ENCODE measurements around the gene EZH2.

Gene EZH2

DNA sequence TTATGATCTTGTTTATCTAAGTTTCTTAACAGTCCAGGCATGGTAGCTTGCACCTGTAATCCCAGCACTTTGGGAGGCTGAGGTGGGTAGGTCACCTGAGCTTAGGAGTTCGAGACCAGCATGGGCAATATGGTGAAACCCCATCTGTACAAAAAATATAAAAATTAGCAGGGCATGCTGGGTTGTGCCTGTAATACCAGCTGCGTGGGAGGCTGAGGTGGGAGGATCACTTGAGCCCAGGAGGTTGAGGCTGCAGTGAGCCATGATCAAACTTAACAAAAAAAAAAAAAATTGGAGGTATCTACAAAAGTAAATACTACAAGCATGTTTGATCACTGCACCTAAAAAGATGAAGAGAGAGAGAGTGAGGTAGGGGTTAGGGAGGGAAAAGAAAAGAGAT, 9.0 kb upstream of the EZH2 start:
- no peak overlapping the region for H3K27ac ChIP-seq (ENCODE audit: low read depth, low read length)
- no peak overlapping the region for H2AFZ ChIP-seq (ENCODE audit: insufficient read depth, low read length, poor library complexity)
- H3K4me2 ChIP-seq (ENCODE audit: low read length) = no peak overlapping the region
- no peaks in the 10 kb centered on the region for H3K79me2 ChIP-seq (ENCODE audit: control insufficient read depth, insufficient read depth, low read length, poor library complexity)
- H2BK12ac ChIP-seq (ENCODE audit: low read length) = no peak overlapping the region
- H2AK5ac ChIP-seq (ENCODE audit: low read length) = no peak overlapping the region
- H3K27me3 ChIP-seq (ENCODE audit: insufficient read depth, low read length) = no peaks in the 10 kb centered on the region
- H3K14ac ChIP-seq (ENCODE audit: low read length) = no peak overlapping the region
- no peak overlapping the region for H3K23ac ChIP-seq (ENCODE audit: low read length)
- no peak for DNase-seq
- H4K12ac ChIP-seq (ENCODE audit: low read depth, low read length) = no peak overlapping the region
- no CpG with 5 or more reads among the region's 2 CpGs for WGBS (ENCODE audit: extremely low coverage, insufficient coverage, insufficient read length)
- no peak overlapping the region for H3K4me3 ChIP-seq (ENCODE audit: low read depth, low read length)
- no peak overlapping the region for H4K8ac ChIP-seq (ENCODE audit: low read depth, low read length)
- no peak overlapping the region for H4K91ac ChIP-seq (ENCODE audit: low read depth, low read length)
- no peaks in the 10 kb centered on the region for H3K79me1 ChIP-seq (ENCODE audit: low read length)
- no peaks in the 10 kb centered on the region for H3K36me3 ChIP-seq (ENCODE audit: control insufficient read depth in 1 of 2, insufficient read depth in 2 of 2, low read length in 2 of 2)
- H2BK120ac ChIP-seq (ENCODE audit: insufficient read depth, low read length, poor library complexity) = no peak overlapping the region
- no peaks in the 10 kb centered on the region for H3K4me1 ChIP-seq (ENCODE audit: control insufficient read depth in 1 of 2, insufficient read depth in 2 of 2, low read length in 2 of 2)
- H3K9me3 ChIP-seq (ENCODE audit: insufficient read depth, low read depth, low read length) = no peaks in the 10 kb centered on the region
- H3K4ac ChIP-seq (ENCODE audit: low read depth, low read length) = no peak overlapping the region
- H3K18ac ChIP-seq (ENCODE audit: low read length) = no peak overlapping the region
- H3K9ac ChIP-seq (ENCODE audit: low read length) = no peak overlapping the region
- no peak overlapping the region for H2BK5ac ChIP-seq (ENCODE audit: low read depth, low read length, poor library complexity)

DNA sequence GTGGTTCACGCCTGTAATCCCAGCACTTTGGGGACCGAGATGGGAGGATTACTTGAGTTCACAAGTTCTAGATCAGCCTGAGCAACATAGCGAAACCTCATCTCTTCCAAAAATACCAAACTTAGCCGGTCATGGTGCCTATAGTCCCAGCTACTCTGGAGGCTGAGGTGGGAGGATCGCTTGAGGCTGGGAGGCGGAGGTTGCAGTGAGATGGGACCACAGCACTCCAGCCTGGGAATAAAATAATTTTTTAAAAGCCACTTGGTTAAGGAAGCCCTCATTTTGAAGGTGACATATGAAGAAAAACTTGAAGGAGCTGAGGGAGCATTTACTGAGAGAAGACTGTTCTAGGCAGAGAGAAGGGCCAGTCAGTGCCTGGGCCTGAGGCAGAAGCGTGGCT, 4.2 kb upstream of the EZH2 start:
- no peak overlapping the region for H3K9ac ChIP-seq (ENCODE audit: low read length)
- no peak overlapping the region for H3K4ac ChIP-seq (ENCODE audit: low read depth, low read length)
- H3K14ac ChIP-seq (ENCODE audit: low read length) = no peak overlapping the region
- no peak overlapping the region for H3K4me2 ChIP-seq (ENCODE audit: low read length)
- H2AFZ ChIP-seq (ENCODE audit: insufficient read depth, low read length, poor library complexity) = no peak overlapping the region
- no peak overlapping the region for H2AK5ac ChIP-seq (ENCODE audit: low read length)
- no peak overlapping the region for H2BK120ac ChIP-seq (ENCODE audit: insufficient read depth, low read length, poor library complexity)
- no peaks in the 10 kb centered on the region for H3K27me3 ChIP-seq (ENCODE audit: insufficient read depth, low read length)
- no peak overlapping the region for H3K4me3 ChIP-seq (ENCODE audit: low read depth, low read length)
- no peak overlapping the region for H4K12ac ChIP-seq (ENCODE audit: low read depth, low read length)
- no peak for DNase-seq
- no peak overlapping the region for H3K27ac ChIP-seq (ENCODE audit: low read depth, low read length)
- H3K23ac ChIP-seq (ENCODE audit: low read length) = no peak overlapping the region
- H3K18ac ChIP-seq (ENCODE audit: low read length) = no peak overlapping the region
- peaks cover 0 to 2% of the 10 kb centered on the region in 2 experiments for H3K4me1 ChIP-seq (ENCODE audit: control insufficient read depth in 1 of 2, insufficient read depth in 2 of 2, low read length in 2 of 2)
- H2BK12ac ChIP-seq (ENCODE audit: low read length) = no peak overlapping the region
- no peak overlapping the region for H2BK5ac ChIP-seq (ENCODE audit: low read depth, low read length, poor library complexity)
- H3K9me3 ChIP-seq (ENCODE audit: insufficient read depth, low read depth, low read length) = no peaks in the 10 kb centered on the region
- no peak overlapping the region for H4K8ac ChIP-seq (ENCODE audit: low read depth, low read length)
- WGBS (ENCODE audit: extremely low coverage, insufficient coverage, insufficient read length) = no CpG with 5 or more reads among the region's 7 CpGs
- peaks cover 10% of the 10 kb centered on the region for H3K79me2 ChIP-seq (ENCODE audit: control insufficient read depth, insufficient read depth, low read length, poor library complexity)
- H4K91ac ChIP-seq (ENCODE audit: low read depth, low read length) = no peak overlapping the region
- peaks cover 14% of the 10 kb centered on the region for H3K79me1 ChIP-seq (ENCODE audit: low read length)
- no peaks in the 10 kb centered on the region for H3K36me3 ChIP-seq (ENCODE audit: control insufficient read depth in 1 of 2, insufficient read depth in 2 of 2, low read length in 2 of 2)

DNA sequence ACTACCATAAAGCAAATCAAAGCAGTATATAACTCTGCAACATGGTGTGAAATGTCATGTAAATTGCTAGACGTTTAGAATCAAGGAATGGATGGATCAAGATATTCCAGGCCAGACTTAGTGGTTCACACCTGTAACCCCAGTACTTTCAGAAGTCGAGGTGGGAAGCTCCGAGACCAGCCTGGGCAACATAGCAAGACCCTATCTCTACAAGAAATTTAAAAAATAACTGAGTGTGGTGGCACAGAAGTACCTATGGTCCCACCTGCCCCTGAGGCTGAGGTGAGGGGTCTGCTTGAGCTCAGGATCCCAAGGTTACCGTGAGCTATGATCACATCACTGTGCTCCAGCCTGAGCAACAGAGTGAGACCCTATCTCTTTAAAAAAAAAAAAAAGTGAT, 2.8 kb upstream of the EZH2 start:
- Histone ChIP-seq H3K14ac (ENCODE audit: low read length) (no peak overlapping the region), H3K18ac (ENCODE audit: low read length) (no peak overlapping the region), H4K91ac (ENCODE audit: low read depth, low read length) (no peak overlapping the region), H2AK5ac (ENCODE audit: low read length) (no peak overlapping the region), H2BK12ac (ENCODE audit: low read length) (no peak overlapping the region), H2AFZ (ENCODE audit: insufficient read depth, low read length, poor library complexity) (no peak overlapping the region), H3K27ac (ENCODE audit: low read depth, low read length) (no peak overlapping the region), H3K4me2 (ENCODE audit: low read length) (no peak overlapping the region), H2BK120ac (ENCODE audit: insufficient read depth, low read length, poor library complexity) (no peak overlapping the region), H3K27me3 (ENCODE audit: insufficient read depth, low read length) (no peaks in the 10 kb centered on the region), H2BK5ac (ENCODE audit: low read depth, low read length, poor library complexity) (no peak overlapping the region), H3K79me2 (ENCODE audit: control insufficient read depth, insufficient read depth, low read length, poor library complexity) (peaks cover 14% of the 10 kb centered on the region), H3K4me1 (ENCODE audit: control insufficient read depth in 1 of 2, insufficient read depth in 2 of 2, low read length in 2 of 2) (peaks cover 0 to 2% of the 10 kb centered on the region in 2 experiments), H3K4me3 (ENCODE audit: low read depth, low read length) (no peak overlapping the region), H3K23ac (ENCODE audit: low read length) (no peak overlapping the region), H4K8ac (ENCODE audit: low read depth, low read length) (no peak overlapping the region), H3K9me3 (ENCODE audit: insufficient read depth, low read depth, low read length) (no peaks in the 10 kb centered on the region), H3K4ac (ENCODE audit: low read depth, low read length) (no peak overlapping the region), H3K9ac (ENCODE audit: low read length) (no peak overlapping the region), H4K12ac (ENCODE audit: low read depth, low read length) (peak overlapping the region; percentile 17), H3K79me1 (ENCODE audit: low read length) (peaks cover 16% of the 10 kb centered on the region), H3K36me3 (ENCODE audit: control insufficient read depth in 1 of 2, insufficient read depth in 2 of 2, low read length in 2 of 2) (no peaks in the 10 kb centered on the region)
- no CpG with 5 or more reads among the region's 4 CpGs for WGBS (ENCODE audit: extremely low coverage, insufficient coverage, insufficient read length)
- no peak for DNase-seq

GRCh38 chr7:148884299-148885022, 370 bp upstream of the EZH2 start:
- H3K9me3 ChIP-seq (ENCODE audit: insufficient read depth, low read depth, low read length) = no peaks in the 10 kb centered on the region
- H3K4me2 ChIP-seq (ENCODE audit: low read length) = peak overlapping the region; percentile 99
- peak overlapping the region; percentile 93 for H2AFZ ChIP-seq (ENCODE audit: insufficient read depth, low read length, poor library complexity)
- peak overlapping the region; percentile 87 for H3K14ac ChIP-seq (ENCODE audit: low read length)
- H4K91ac ChIP-seq (ENCODE audit: low read depth, low read length) = peak overlapping the region; percentile 96
- peak overlapping the region; percentile 84 for H3K4ac ChIP-seq (ENCODE audit: low read depth, low read length)
- H4K8ac ChIP-seq (ENCODE audit: low read depth, low read length) = peak overlapping the region; percentile 90
- WGBS (ENCODE audit: extremely low coverage, insufficient coverage, insufficient read length) = no CpG with 5 or more reads among the region's 101 CpGs
- no peak overlapping the region for H2BK12ac ChIP-seq (ENCODE audit: low read length)
- H3K79me1 ChIP-seq (ENCODE audit: low read length) = peaks cover 16% of the 10 kb centered on the region
- H3K23ac ChIP-seq (ENCODE audit: low read length) = no peak overlapping the region
- H3K18ac ChIP-seq (ENCODE audit: low read length) = peak overlapping the region; percentile 94
- peak overlapping the region; percentile 93 for H2BK120ac ChIP-seq (ENCODE audit: insufficient read depth, low read length, poor library complexity)
- peak overlapping the region; percentile 98 for H2BK5ac ChIP-seq (ENCODE audit: low read depth, low read length, poor library complexity)
- peak overlapping the region; percentile 91 for H4K12ac ChIP-seq (ENCODE audit: low read depth, low read length)
- H3K36me3 ChIP-seq (ENCODE audit: control insufficient read depth in 1 of 2, insufficient read depth in 2 of 2, low read length in 2 of 2) = no peaks in the 10 kb centered on the region
- H3K27me3 ChIP-seq (ENCODE audit: insufficient read depth, low read length) = no peaks in the 10 kb centered on the region
- DNase-seq = peak; percentile 92 to 96
- peak overlapping the region; percentile 94 for H3K4me3 ChIP-seq (ENCODE audit: low read depth, low read length)
- no peak overlapping the region for H2AK5ac ChIP-seq (ENCODE audit: low read length)
- H3K27ac ChIP-seq (ENCODE audit: low read depth, low read length) = peak overlapping the region; percentile 96
- peak overlapping the region; percentile 96 for H3K9ac ChIP-seq (ENCODE audit: low read length)
- peaks cover 0 to 2% of the 10 kb centered on the region in 2 experiments for H3K4me1 ChIP-seq (ENCODE audit: control insufficient read depth in 1 of 2, insufficient read depth in 2 of 2, low read length in 2 of 2)
- H3K79me2 ChIP-seq (ENCODE audit: control insufficient read depth, insufficient read depth, low read length, poor library complexity) = peaks cover 14% of the 10 kb centered on the region
